Measurements from ENCODE around the gene ZNF487. TPM values are rescaled to one million over a fixed set of nuclear protein-coding genes. Genes with fewer than 3 reads are reported as not detected.

The ZNF487 gene
- total and polyA plus RNA-seq, 2 of the 13 experiments (the other 11 are each of a cell fraction or from before 2014, with no cell fraction given), result 7.4 to 8.8 TPM

DNA sequence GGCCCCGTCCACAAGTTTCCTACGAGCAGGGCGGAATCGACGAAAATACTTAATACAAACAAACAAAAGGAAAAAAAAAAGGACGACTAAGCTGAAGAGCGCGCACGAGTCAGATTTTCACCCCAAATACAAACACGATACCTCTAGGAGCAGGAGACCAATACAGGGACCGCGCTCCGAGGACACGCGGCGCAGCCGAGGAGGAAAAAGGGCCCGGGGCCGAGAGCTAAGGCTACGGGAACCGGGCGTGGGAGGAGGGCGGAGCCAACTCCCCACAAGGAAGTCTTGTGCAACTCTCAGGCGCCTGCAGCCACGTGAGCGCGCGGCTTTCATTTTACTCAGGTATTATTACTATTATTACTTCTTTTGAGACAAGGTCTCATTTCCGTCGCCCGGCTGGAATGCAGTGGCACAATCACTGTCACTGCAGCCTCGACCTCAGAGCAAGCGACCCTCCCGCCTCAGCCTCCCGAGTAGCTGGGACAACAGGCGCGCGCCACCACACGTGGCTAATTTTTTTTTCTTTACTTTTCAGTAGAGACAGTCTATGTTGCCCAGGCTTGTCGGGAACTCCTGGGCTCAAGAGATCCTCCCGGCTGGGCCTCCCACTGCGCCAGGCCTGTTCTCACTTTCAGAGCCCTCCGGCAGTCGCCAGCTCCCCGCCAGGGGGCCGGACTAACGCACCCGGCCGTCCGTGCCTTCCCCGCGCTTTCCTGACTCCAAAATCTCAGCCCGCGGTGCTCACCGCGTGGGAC, 29.2 kb upstream of the ZNF487 start (continued):
- TF ChIP-seq, protein P1, sequence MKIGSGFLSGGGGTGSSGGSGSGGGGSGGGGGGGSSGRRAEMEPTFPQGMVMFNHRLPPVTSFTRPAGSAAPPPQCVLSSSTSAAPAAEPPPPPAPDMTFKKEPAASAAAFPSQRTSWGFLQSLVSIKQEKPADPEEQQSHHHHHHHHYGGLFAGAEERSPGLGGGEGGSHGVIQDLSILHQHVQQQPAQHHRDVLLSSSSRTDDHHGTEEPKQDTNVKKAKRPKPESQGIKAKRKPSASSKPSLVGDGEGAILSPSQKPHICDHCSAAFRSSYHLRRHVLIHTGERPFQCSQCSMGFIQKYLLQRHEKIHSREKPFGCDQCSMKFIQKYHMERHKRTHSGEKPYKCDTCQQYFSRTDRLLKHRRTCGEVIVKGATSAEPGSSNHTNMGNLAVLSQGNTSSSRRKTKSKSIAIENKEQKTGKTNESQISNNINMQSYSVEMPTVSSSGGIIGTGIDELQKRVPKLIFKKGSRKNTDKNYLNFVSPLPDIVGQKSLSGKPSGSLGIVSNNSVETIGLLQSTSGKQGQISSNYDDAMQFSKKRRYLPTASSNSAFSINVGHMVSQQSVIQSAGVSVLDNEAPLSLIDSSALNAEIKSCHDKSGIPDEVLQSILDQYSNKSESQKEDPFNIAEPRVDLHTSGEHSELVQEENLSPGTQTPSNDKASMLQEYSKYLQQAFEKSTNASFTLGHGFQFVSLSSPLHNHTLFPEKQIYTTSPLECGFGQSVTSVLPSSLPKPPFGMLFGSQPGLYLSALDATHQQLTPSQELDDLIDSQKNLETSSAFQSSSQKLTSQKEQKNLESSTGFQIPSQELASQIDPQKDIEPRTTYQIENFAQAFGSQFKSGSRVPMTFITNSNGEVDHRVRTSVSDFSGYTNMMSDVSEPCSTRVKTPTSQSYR (CRISPR knock-in tag; IDR thresholded peaks at IDR 0.05; ENCODE audit: borderline replicate concordance), result no peak
- TF ChIP-seq ZSCAN12 (CRISPR knock-in tag; IDR thresholded peaks at IDR 0.05), result no peak; the same call in 1 of the 2 replicates
- 0 out of 2 replicates have a peak, but pooled peaks have one; percentile 72 for TF ChIP-seq ISX (CRISPR knock-in tag; conservative IDR thresholded peaks at IDR 0.05)
- TF ChIP-seq, protein P2, sequence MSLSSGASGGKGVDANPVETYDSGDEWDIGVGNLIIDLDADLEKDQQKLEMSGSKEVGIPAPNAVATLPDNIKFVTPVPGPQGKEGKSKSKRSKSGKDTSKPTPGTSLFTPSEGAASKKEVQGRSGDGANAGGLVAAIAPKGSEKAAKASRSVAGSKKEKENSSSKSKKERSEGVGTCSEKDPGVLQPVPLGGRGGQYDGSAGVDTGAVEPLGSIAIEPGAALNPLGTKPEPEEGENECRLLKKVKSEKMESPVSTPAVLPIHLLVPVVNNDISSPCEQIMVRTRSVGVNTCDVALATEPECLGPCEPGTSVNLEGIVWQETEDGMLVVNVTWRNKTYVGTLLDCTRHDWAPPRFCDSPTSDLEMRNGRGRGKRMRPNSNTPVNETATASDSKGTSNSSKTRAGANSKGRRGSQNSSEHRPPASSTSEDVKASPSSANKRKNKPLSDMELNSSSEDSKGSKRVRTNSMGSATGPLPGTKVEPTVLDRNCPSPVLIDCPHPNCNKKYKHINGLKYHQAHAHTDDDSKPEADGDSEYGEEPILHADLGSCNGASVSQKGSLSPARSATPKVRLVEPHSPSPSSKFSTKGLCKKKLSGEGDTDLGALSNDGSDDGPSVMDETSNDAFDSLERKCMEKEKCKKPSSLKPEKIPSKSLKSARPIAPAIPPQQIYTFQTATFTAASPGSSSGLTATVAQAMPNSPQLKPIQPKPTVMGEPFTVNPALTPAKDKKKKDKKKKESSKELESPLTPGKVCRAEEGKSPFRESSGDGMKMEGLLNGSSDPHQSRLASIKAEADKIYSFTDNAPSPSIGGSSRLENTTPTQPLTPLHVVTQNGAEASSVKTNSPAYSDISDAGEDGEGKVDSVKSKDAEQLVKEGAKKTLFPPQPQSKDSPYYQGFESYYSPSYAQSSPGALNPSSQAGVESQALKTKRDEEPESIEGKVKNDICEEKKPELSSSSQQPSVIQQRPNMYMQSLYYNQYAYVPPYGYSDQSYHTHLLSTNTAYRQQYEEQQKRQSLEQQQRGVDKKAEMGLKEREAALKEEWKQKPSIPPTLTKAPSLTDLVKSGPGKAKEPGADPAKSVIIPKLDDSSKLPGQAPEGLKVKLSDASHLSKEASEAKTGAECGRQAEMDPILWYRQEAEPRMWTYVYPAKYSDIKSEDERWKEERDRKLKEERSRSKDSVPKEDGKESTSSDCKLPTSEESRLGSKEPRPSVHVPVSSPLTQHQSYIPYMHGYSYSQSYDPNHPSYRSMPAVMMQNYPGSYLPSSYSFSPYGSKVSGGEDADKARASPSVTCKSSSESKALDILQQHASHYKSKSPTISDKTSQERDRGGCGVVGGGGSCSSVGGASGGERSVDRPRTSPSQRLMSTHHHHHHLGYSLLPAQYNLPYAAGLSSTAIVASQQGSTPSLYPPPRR (CRISPR knock-in tag; IDR thresholded peaks at IDR 0.05; ENCODE audit: borderline replicate concordance), result no peak; the same call in 1 of the 2 replicates
- TF ChIP-seq, protein P3, sequence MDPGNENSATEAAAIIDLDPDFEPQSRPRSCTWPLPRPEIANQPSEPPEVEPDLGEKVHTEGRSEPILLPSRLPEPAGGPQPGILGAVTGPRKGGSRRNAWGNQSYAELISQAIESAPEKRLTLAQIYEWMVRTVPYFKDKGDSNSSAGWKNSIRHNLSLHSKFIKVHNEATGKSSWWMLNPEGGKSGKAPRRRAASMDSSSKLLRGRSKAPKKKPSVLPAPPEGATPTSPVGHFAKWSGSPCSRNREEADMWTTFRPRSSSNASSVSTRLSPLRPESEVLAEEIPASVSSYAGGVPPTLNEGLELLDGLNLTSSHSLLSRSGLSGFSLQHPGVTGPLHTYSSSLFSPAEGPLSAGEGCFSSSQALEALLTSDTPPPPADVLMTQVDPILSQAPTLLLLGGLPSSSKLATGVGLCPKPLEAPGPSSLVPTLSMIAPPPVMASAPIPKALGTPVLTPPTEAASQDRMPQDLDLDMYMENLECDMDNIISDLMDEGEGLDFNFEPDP (CRISPR knock-in tag; conservative IDR thresholded peaks at IDR 0.05), result no peak
- peak; percentile 95 for TF ChIP-seq POLR2AphosphoS5 (IDR thresholded peaks at IDR 0.05; ENCODE audit: low read depth, low read length)
- no peak for TF ChIP-seq KDM6A (CRISPR knock-in tag; IDR thresholded peaks at IDR 0.05; ENCODE audit: low read depth)
- no peak for TF ChIP-seq ZFP36L2 (CRISPR knock-in tag; IDR thresholded peaks at IDR 0.05)
- TF ChIP-seq MEIS2 (CRISPR knock-in tag; IDR thresholded peaks at IDR 0.05), result no peak; the same call in 1 of the 2 replicates
- no peak for TF ChIP-seq GLI4 (CRISPR knock-in tag; IDR thresholded peaks at IDR 0.05; ENCODE audit: borderline replicate concordance)
- TF ChIP-seq TOPORS (CRISPR knock-in tag; IDR thresholded peaks at IDR 0.05), result no peak
- TF ChIP-seq PHB2 (IDR thresholded peaks at IDR 0.05; ENCODE audit: partially characterized antibody), result no peak
- no peak for TF ChIP-seq ZNF136 (CRISPR knock-in tag; IDR thresholded peaks at IDR 0.05; ENCODE audit: low read depth)
- no peak for TF ChIP-seq IRX3 (CRISPR knock-in tag; IDR thresholded peaks at IDR 0.05; ENCODE audit: borderline replicate concordance, low read depth)
- TF ChIP-seq, protein P4, sequence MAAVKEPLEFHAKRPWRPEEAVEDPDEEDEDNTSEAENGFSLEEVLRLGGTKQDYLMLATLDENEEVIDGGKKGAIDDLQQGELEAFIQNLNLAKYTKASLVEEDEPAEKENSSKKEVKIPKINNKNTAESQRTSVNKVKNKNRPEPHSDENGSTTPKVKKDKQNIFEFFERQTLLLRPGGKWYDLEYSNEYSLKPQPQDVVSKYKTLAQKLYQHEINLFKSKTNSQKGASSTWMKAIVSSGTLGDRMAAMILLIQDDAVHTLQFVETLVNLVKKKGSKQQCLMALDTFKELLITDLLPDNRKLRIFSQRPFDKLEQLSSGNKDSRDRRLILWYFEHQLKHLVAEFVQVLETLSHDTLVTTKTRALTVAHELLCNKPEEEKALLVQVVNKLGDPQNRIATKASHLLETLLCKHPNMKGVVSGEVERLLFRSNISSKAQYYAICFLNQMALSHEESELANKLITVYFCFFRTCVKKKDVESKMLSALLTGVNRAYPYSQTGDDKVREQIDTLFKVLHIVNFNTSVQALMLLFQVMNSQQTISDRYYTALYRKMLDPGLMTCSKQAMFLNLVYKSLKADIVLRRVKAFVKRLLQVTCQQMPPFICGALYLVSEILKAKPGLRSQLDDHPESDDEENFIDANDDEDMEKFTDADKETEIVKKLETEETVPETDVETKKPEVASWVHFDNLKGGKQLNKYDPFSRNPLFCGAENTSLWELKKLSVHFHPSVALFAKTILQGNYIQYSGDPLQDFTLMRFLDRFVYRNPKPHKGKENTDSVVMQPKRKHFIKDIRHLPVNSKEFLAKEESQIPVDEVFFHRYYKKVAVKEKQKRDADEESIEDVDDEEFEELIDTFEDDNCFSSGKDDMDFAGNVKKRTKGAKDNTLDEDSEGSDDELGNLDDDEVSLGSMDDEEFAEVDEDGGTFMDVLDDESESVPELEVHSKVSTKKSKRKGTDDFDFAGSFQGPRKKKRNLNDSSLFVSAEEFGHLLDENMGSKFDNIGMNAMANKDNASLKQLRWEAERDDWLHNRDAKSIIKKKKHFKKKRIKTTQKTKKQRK (IDR thresholded peaks at IDR 0.05; ENCODE audit: low read length), result no peak
- TF ChIP-seq ZNF569 (CRISPR knock-in tag; IDR thresholded peaks at IDR 0.05; ENCODE audit: borderline replicate concordance), result no peak
- TF ChIP-seq JDP2 (CRISPR knock-in tag; IDR thresholded peaks at IDR 0.05; ENCODE audit: borderline replicate concordance), result no peak

All from HepG2 (cell line).